NT2/D1 (cell line): ENCODE data around the gene EIF3D.

Source experiments
- SUZ12 ChIP-seq: IDR thresholded peaks from 2 replicates; pipeline ENCODE4 v1.6.1; 2011; ENCODE audit not compliant: insufficient read length, insufficient read depth; ENCODE audit errors: extremely low read depth
- YY1 ChIP-seq: IDR thresholded peaks from 2 replicates; pipeline ENCODE4 v1.6.1; 2011; ENCODE audit not compliant: insufficient read length, insufficient read depth
- ZNF274 ChIP-seq: IDR thresholded peaks from 2 replicates; pipeline ENCODE4 v1.6.1; 2011; ENCODE audit warnings: mild to moderate bottlenecking, low read depth, low read length

- TF ChIP-seq ZNF274 (no peak), SUZ12 (no peak), YY1 (no peak)
Observed at GRCh38 chr22:36481393-36482168, 47.4 kb downstream of the EIF3D start, which contains the start of gene TXN2.
